Left lung (tissue), 10 donors: ENCODE data around the gene MUC7. TPM values are rescaled to one million over a fixed set of nuclear protein-coding genes. Genes with fewer than 3 reads are reported as not detected.
A peak's percentile ranks its signal among the peaks of the same experiment; 100 is the strongest.

Experiments used
- ATAC-seq: fragments of 200-7000 bp; cut with Tn5 transposase; one replicate; pipeline ENCODE4 v1.9.1; 2020; ENCODE audit warnings: moderate library complexity
- DNase-seq, 4 donors: peaks; one replicate each; pipeline ENCODE4 v3.0.0-alpha.2; 2013 to 2020
- H3K27ac ChIP-seq, 2 donors: fragments of 200-600 bp; sonication (generic) in 1 of 2; one replicate each; pipeline versions ENCODE4 v1.5.0 to v1.8.0; 2020 to 2021
- H3K27me3 ChIP-seq, 2 donors: fragments of 200-600 bp; sonication (generic) in 1 of 2; one replicate each; pipeline versions ENCODE4 v1.5.0 to v1.8.0; 2020 to 2021
- H3K36me3 ChIP-seq, 2 donors: fragments of 200-600 bp; sonication (generic) in 1 of 2; one replicate each; pipeline versions ENCODE4 v1.5.0 to v1.8.0; 2020 to 2021
- H3K4me1 ChIP-seq, 2 donors: fragments of 200-600 bp; one replicate each; pipeline ENCODE4 v1.8.0; 2021
- H3K4me3 ChIP-seq, 2 donors: fragments of 200-600 bp; sonication (generic) in 1 of 2; one replicate each; pipeline versions ENCODE4 v1.5.0 to v1.8.0; 2020 to 2021; ENCODE audit warnings: mild to moderate bottlenecking in 1 of 2
- H3K9me3 ChIP-seq, 2 donors: fragments of 200-600 bp; sonication (generic) in 1 of 2; one replicate each; pipeline versions ENCODE4 v1.5.0 to v1.8.0; 2020 to 2021
- intact Hi-C, 2 donors: fragments of 100-400 bp; cut with DNase I; formaldehyde crosslinking; loops; one replicate each; pipeline versions ENCODE4 v1.11.2 to v1.14.2; 2022
- polyA plus RNA-seq, 6 donors: library from polyadenylated mRNA; unstranded; fragments of 120-200 nt; gene quantifications; one replicate each; pipeline ENCODE4 v1.2.1, GENCODE V29; 2013; ENCODE audit not compliant: insufficient read length in 6 of 6
- total RNA-seq, 2 donors: library from RNA; stranded (reverse); fragmentation: NEBNext Ultra II Directional; extraction: Animal tissue kit (Norgen Biotek cat#: 25700); gene quantifications; one replicate each; pipeline ENCODE4 v1.2.1, GENCODE V29; 2021
- TF ChIP-seq, protein P1 (sequence below), 2 donors: fragments of 200-600 bp; sonication (generic) in 1 of 2; IDR thresholded peaks; one replicate each; pipeline versions ENCODE4 v1.5.0 to v1.8.0; 2021; ENCODE audit warnings: antibody characterized with exemption in 2 of 2
- donor health status: DM: no; HTN: yes; CAD: no.
- donor health status: DM: no; HTN: no; CAD: no.

The MUC7 gene
- total and polyA plus RNA-seq, 8 donors, result not detected

DNA sequence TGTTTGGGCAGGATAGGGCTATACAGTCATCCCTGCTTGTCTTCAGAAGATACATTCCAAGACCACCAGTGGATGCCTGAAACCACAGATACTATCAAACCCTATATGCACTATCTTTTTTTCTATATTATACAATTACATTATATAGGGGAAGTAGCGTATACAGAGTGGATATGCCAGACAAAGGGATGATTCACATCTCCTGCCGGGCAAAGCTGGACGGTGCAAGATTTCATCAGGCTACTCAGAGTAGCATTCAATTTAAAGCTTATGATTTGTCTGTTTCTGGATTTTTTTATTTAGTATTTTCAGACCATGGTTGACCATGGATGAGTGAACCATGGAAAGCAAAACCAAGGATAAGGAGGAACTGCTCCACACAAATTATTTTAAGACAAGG lies 39.4 kb downstream of the MUC7 start:
- no peaks in the 10 kb centered on the region for H3K27me3 ChIP-seq
- H3K9me3 ChIP-seq, result no peaks in the 10 kb centered on the region
- H3K27ac ChIP-seq, result no peak overlapping the region
- no peak overlapping the region for H3K4me3 ChIP-seq
- ATAC-seq (no peak), DNase-seq (no peak)
- intact Hi-C loops, result no loop called here
- TF ChIP-seq, protein P1, sequence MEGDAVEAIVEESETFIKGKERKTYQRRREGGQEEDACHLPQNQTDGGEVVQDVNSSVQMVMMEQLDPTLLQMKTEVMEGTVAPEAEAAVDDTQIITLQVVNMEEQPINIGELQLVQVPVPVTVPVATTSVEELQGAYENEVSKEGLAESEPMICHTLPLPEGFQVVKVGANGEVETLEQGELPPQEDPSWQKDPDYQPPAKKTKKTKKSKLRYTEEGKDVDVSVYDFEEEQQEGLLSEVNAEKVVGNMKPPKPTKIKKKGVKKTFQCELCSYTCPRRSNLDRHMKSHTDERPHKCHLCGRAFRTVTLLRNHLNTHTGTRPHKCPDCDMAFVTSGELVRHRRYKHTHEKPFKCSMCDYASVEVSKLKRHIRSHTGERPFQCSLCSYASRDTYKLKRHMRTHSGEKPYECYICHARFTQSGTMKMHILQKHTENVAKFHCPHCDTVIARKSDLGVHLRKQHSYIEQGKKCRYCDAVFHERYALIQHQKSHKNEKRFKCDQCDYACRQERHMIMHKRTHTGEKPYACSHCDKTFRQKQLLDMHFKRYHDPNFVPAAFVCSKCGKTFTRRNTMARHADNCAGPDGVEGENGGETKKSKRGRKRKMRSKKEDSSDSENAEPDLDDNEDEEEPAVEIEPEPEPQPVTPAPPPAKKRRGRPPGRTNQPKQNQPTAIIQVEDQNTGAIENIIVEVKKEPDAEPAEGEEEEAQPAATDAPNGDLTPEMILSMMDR (IDR thresholded peaks at IDR 0.05), result no peak
- no peaks in the 10 kb centered on the region for H3K4me1 ChIP-seq
- no peaks in the 10 kb centered on the region for H3K36me3 ChIP-seq

DNA sequence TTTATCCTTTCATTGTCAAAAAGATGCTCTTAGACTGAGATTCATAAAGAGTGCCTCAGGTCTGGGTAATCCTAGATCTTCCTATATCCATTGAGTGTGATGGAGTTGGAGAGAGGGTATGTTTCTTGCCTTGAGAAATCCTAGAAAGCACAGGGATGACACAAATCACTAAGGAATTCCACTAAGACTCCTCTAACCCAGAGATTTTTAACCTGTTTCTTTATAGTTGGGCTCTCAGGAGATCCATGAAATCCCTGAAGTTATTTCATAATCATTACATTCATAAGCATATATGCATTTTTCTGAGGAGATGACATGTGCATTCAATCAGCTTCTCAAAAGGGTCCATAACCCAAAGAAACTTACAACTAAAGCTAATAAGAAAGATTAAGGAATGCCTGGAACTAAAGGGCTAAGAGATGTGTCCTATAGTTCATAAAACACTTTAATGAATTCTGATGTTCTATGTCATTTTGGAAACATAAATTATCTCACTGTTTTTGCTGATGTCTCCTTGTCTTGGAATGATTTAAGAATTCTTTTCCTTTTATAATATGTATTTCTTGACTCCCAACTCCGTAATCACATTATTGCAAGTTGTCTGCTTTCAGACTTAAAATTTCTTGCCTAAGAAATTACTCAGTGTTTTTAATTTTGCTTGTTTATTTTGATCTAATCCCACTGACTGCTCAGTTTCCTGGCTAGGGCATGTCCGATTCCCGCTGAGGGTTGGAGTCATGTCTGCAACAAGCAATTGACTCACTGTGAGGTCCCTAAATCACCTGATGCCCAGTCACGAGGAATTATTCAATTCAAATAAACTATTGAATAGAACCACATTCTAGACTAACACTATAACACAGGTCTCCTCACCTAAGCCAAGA lies 43.6 kb downstream of the MUC7 start:
- DNase-seq (no peak), ATAC-seq (no peak)
- Histone ChIP-seq H3K27me3 (no peaks in the 10 kb centered on the region), H3K36me3 (no peaks in the 10 kb centered on the region), H3K4me3 (no peak overlapping the region), H3K4me1 (no peaks in the 10 kb centered on the region), H3K9me3 (no peaks in the 10 kb centered on the region), H3K27ac (no peak overlapping the region)
- intact Hi-C loops, result no loop called here
- TF ChIP-seq, protein P1 (IDR thresholded peaks at IDR 0.05), result no peak

DNA sequence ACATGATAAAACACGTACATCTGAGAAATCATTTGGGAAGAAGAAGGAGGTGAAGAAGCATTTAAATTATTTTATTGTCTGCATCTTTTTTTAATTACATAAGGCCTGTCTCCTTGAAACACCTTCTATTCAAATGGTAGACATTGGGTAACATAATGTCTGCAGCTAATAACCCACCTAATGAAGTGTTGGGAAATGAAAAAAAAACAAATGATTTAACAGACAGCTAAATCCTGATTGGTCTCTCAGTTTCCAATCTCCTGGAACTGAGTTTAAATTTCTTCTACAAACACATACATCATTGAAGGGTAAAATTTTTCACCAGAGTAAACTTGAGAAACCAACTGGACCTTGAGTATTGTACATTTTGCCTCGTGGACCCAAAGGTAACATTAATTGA lies 46.3 kb downstream of the MUC7 start, which contains the start of gene AMTN:
Gene AMTN, plus strand, starts transcription at position 301 of the 400 bp plus-strand sequence. CDS start 209 bp downstream, outside the sequence.
- Histone ChIP-seq H3K9me3 (no peaks in the 10 kb centered on the region), H3K4me1 (no peaks in the 10 kb centered on the region), H3K36me3 (no peaks in the 10 kb centered on the region), H3K27ac (no peak within 1 kb of the TSS), H3K4me3 (no peak within 1 kb of the TSS), H3K27me3 (no peaks in the 10 kb centered on the region)
- intact Hi-C loops, result no loop called here
- DNase-seq (no peak), ATAC-seq (no peak)
- TF ChIP-seq, protein P1 (IDR thresholded peaks at IDR 0.05), result no peak

DNA sequence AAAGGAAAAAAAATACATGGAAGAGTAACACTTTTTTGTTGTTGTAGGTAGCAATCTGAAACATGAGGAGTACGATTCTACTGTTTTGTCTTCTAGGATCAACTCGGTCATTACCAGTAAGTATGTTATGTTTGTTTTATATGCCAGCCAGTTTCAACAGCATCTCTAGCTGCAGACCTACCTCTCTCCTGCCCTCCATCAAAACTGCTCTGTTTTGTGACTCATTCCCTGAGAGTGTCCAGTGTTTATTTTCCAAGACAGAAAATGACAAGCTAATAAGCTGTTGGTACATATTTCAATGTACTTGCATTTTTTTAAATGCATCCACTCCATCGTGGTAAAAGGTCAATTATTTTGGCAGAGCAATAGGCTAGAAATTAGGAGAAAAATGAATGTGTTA lies 46.7 kb downstream of the MUC7 start:
- DNase-seq (no peak), ATAC-seq (peak; percentile 50)
- intact Hi-C loops, result no loop called here
- TF ChIP-seq, protein P1 (IDR thresholded peaks at IDR 0.05), result no peak
- Histone ChIP-seq H3K27me3 (no peaks in the 10 kb centered on the region), H3K4me1 (no peaks in the 10 kb centered on the region), H3K9me3 (no peaks in the 10 kb centered on the region), H3K4me3 (no peak overlapping the region), H3K36me3 (no peaks in the 10 kb centered on the region), H3K27ac (no peak overlapping the region)

DNA sequence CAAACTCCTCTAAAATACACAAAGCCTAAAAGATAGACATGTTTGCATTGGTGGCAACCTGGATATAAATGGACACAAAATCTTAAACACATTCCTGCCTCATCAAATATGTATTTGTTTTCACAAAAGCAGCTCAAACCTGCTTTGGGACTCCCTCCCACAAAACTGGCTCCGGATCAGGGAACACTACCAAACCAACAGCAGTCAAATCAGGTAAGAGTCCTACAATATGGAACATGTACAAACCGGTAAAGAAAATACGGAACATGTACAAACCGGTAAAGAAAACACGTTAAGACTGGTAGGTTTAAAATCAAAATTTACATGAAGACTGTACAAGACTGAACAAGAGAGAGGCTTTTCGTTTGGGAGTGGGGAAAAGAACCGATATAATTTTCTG lies 50.6 kb downstream of the MUC7 start:
- H3K4me3 ChIP-seq, result no peak overlapping the region
- TF ChIP-seq, protein P1 (IDR thresholded peaks at IDR 0.05), result no peak
- H3K4me1 ChIP-seq, result no peaks in the 10 kb centered on the region
- no peak overlapping the region for H3K27ac ChIP-seq
- H3K36me3 ChIP-seq, result no peaks in the 10 kb centered on the region
- ATAC-seq (no peak), DNase-seq (no peak)
- intact Hi-C loops, result no loop called here
- no peaks in the 10 kb centered on the region for H3K27me3 ChIP-seq
- no peaks in the 10 kb centered on the region for H3K9me3 ChIP-seq
